GM18907 (cell line): ENCODE measurements around the gene NDUFAF7.
"Not testable (repeated sequence)": the region's sequence is repeated elsewhere in the genome, so short reads cannot be mapped to it uniquely, and the experiment has no call there.

Experiments
- ATAC-seq: cut with Tn5 transposase; IDR thresholded peaks from one replicate; pipeline ENCODE4 v1.9.1; 2021; ENCODE audit warnings: mild to moderate bottlenecking, moderate library complexity; ENCODE audit not compliant: unreplicated experiment

The NDUFAF7 gene

GRCh38 chr2:37211939-37212338, 19.5 kb upstream of the NDUFAF7 start:
- ATAC-seq, result no peak

DNA sequence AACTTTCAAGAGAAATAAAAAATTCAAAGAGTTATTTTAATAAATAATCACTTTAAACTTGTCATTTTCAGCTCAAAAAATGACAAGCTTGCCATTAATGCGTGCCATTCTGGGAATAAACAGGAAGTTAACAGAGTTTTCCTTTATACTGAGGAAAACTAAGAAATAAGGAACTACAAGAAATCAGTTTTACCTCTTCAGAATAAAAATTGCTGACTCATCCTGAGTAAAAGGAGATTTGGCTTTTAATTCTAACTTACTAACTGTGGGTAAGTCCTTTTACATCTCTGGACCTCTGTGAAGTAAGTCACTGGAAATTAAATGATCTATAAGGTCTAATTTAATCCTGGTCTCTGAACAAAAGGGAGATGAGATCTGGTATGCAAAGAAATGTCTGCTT, 16.2 kb upstream of the NDUFAF7 start:
- ATAC-seq, result no peak

DNA sequence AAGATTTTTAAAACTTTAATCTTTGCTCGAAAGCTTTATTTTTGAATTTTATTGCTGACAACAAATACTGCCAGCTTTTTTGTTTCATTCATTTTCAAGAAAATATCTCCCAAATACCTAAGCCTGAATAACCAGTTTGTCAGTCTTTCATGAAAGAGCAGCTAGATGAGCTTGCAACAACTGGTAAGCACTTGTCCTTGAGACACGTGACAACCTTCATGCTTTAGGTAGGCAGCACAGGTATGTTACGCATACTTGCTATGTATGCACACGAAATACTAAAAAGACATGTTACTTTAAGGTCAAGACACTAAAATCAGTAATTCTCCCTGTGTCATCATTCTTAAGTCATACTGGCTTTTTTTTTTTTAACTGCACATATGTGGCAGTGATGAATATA, 12.4 kb upstream of the NDUFAF7 start:
- no peak for ATAC-seq

DNA sequence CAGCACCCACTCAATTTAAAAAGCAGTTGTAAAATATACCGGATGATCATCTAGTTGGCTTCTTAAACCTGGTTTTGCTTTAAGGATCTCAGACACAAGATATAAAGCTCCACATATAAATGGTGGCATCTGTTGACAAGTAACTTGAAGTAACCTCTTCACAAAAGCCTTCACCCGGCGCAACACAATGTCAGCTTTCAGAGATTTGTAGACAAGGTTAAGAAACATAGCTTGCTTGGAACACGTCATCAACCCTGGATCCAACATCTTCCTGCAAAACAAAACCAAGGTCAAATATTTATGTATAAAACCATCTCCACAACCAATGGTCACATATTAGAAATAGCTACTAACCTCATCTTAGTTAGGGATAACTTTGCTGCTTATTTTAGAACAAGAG, 8.3 kb upstream of the NDUFAF7 start:
- ATAC-seq, result no peak

DNA sequence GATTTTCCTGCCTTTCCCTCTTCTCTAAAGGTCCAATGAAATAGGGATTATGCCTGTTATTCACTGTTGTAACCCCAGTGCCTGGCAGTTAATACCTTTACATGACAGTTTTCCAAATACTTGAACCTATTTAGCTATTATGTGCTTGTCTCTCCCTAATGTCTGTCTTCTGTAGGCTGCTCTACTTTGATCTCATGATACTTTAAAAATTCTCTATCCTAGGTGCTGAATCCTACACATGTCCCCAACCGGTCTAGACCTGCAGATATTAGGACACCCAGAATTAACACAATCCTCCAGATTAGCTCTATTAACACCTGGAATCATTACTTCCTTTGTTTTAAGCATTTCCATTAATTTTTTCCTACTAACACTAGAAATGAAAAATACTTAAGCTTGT, 7.4 kb upstream of the NDUFAF7 start:
- no peak for ATAC-seq

DNA sequence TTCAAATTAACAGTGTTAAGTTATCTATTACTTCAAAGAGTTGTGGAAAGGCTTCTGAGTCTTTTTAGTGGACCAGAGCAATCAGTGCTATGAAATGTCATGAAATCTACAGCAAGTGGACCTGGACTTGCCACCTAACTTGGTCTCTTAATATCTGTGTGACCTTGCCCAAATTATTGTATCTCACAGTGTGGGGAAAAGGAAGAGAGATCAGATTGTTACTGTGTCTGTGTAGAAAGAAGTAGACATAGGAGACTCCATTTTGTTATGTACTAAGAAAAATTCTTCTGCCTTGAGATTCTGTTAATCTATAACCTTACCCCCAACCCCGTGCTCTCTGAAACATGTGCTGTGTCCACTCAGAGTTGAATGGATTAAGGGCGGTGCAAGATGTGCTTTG, 6.3 kb upstream of the NDUFAF7 start:
- ATAC-seq, result not testable (repeated sequence)

DNA sequence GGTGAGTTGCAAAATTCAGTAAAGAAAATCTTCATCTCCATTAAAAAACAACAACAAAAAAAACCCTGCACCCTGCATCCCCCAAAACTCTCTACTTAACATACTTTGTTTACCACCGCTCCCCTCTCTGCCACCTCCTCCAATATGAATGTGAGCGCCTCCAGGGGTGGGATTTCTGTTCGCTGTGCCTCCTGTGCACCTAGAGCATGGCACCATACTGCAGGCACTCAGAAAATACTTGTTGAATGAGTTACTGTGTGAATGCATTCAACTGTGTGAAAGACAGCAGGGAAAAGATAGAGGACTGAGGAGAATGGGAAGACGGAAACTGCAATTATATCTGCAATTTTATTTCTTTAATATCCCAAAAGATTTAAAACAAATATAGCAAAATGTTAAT, 4.6 kb upstream of the NDUFAF7 start:
- no peak for ATAC-seq

GRCh38 chr2:37228788-37229187, 2.7 kb upstream of the NDUFAF7 start:
- ATAC-seq, result no peak

DNA sequence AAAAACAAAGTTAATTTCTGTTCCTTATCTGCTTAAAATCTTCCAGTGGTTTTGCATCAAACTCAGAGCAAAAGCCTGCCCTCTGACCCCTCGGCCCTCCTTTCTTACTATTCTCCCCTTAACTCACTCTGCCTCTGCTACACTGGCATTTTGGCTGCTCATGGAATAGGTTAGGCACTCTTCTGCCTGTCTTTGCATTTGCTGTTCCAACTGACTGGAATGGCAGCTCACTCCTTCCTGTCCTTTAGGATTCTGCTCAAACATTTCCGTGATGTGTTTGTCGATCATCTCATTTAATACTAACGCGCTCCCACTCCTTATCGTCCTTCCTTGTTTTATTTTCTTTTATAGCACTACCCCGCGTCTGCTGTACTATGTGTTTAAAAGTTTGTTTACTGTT, 877 bp upstream of the NDUFAF7 start:
- ATAC-seq, result no peak

DNA sequence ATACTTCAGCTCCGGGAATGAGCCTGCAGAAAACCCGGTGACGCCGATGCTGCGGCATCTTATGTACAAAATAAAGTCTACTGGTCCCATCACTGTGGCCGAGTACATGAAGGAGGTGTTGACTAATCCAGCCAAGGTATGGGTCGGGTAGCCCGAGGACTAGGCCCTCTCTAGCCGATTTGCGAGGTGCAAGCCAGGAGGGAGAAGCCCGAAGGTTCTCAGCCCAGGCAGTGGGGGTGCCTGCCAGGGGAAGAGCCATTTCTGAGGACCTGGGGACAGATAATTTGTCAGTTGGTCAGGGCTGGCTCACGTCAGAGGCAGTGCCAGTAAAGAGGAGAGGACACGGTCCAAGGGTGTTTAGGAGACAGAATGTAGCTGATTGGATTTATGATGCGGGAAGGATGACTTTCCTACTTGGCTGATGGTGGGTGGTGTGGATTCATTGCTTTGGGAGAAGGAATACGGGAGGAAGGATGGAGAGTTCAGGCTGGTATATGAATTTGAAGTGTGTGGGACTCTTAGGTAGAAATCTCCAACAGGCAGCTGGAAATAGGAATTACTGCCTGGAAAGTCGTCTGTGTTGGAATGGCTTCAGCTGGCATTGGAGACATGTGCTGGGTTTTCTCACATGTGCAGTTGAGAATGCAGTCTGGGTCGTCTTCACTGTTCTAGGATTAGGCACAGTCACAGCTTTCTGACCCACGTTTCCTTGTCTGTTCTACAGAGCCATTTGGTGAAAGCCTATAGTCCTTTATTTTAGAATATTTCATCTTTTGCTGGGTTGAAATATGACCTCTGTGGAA, 874 bp downstream of the NDUFAF7 start:
- no peak for ATAC-seq

GRCh38 chr2:37243435-37243834, 12.0 kb downstream of the NDUFAF7 start:
- no peak for ATAC-seq

GRCh38 chr2:37244017-37244416, 12.6 kb downstream of the NDUFAF7 start:
- ATAC-seq, result peak; percentile 73

DNA sequence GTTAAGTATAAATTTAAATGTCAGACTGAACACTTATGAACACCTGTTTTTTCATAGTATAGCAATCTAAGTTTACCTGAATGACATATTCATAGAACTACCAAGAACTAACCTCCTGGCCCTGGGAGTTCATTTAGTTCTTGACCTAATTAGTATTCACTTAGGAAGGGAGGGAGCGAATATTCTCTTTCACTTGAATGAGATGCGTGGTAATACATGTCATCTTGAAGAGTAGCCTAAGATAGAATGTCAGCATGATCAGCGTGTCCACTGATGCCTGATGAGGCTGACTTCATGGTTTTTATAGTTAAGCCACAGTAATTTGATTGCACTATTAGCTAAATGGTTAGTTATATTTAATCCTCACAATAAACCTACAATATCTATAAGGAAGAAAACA, 13.3 kb downstream of the NDUFAF7 start:
- no peak for ATAC-seq

DNA sequence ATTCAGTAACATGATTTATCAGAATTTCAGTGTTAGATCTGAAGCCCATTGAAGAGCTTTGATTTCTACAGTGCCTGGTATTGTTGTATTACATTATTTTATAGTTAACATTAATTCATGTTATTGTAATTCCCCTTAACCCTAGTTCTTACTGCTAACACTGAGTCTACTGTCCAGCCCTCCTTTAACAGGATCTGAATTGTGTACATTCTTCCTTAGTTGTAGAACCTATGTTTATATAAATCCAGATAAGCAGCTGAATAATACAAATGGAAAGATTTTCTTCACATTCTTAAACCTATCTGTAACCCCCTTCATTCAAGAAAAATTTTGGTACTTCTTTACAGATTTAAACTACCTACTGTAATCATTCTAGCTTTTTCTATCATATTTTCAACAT, 14.7 kb downstream of the NDUFAF7 start:
- no peak for ATAC-seq

DNA sequence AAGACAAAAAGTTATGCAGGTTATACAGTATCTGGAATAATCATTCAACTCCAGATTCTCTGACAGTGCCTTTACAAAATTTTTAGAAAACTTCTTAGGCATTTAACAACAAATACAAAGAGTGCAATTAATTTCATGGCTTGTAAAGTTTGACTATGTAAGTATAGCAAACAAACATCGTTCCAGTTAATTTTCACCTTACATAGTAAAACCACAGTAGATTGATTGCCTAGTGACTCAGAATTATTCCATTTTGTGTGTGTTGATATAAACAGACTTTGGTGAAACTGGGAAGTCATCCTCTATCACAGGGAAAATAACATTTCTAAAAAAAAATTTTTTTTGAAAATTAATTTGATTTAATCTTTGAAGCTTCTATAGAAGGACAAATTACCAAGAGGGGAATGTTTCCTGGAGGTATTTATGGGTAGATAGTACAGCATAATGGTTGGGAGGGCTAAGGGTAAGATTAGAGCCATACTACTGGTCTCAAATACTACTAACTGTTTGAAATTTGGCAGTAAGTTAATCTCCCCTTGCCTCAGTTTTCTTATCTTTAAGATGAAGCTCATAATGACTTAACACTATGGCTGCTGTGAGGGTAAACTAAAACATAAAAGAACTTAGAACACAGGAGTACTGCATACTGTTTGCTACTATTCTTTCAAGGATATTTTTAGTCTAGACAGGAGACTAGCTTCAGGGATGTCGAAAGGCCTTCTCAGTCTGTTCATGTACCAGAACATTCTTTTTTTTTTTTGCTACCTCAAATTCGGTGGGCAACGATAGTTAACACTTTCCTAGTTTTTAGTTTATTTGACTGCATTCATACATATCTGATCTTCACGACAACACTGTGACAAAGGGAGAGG, 19.6 kb downstream of the NDUFAF7 start:
- no peak for ATAC-seq

DNA sequence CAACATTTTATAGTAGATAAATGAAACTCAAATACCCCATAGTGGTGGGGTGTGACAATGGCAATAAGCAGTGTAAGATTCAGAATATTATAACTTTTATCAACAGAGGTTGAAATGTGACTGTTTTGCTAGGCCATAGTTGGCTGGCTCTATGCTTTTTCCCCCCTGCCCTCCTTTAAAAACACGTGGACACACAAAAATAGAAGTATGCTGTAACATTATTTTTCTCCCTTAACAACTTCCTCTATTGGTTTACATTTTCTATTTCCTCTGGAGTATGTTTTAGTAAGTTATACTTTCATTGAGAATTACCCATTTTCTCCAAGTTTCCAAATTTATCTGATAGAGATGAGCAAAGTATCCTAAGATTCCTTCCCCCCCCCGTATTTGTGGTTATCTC, 31.1 kb downstream of the NDUFAF7 start:
- ATAC-seq, result no peak

GRCh38 chr2:37263839-37264238, 32.4 kb downstream of the NDUFAF7 start:
- no peak for ATAC-seq

DNA sequence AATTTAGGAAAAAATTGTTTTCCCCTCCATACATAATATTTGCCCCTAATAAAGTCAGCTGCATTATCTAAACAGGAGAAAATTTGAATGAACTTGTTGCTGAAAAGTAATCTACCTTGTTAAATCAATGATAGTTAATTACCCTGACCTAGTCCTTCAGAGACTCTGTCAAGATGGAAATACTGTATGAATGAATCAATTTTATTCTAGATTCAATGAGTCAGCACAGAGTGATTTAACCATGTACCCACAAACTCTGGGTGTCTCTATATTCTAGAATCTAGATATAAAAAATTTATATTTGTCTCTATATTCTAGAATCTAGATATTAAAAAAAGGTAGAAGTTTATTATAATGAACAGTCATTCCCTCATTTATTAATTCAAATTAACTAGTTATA, 36.2 kb downstream of the NDUFAF7 start:
- no peak for ATAC-seq

DNA sequence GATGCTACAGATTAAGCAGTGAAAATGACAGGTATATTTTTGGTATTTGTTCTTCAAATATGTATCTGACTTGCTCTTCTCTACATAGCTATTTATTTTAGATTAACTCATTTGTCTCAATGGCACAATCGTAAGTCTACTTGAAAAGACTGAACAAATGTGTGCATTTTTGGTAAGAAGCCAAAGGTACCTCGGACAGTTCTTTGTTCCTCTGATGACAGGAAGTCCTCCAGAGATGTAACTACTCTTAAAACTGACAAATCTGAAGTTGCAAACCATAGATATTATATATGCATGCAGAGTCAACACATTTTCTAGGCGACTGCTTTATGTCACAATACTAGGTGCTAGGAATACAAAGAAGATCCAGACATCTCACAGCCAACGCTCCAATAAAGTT, 36.7 kb downstream of the NDUFAF7 start:
- no peak for ATAC-seq

DNA sequence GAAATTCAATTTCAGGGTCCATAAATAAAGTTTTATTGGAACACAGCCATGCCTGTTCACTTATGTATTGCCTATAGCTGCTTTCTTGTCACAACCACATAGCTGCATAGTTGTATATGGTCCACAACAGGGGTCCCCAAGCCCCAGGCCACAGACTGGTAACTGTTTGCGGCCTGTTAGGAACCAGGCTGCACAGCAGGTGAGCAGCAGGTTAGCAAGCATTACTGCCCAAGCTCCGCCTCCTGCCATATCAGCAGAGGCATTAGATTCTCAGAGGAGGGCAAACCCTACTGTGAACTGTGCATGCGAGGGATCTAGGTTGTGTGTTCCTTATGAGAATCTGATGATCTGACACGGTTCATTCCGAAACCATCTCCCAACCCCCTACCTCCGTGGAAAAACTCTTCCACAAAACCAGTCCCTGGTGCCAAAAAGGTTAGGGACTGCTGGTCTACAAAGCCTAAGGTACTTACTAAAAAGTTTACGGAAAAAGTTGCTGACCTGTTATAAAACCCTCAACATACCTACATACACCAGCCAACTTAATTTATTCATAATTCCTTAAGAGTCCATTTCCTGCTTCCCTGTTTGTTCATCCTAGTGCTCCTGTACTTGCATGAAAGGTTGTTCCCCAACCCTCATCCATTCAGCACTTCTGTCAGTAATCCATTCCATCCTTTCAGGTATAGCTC, 40.1 kb downstream of the NDUFAF7 start:
- no peak for ATAC-seq

- ATAC-seq, result no peak
Measured at GRCh38 chr2:37274359-37274965, 43.0 kb downstream of the NDUFAF7 start.
